Measurements from ENCODE around the gene ITIH4.

ITIH4 gene
- long read RNA-seq, donor 1, partial matches to known transcripts, result 0 of 1 reads
- long read RNA-seq, donor 1, other reads (novel, unspliced or antisense), result 0 of 1 reads
- long read RNA-seq, donor 2, result 0 reads
- long read RNA-seq, donor 3, partial matches to known transcripts, result 0 of 1 reads
- long read RNA-seq, donor 3, other reads (novel, unspliced or antisense), result 0 of 1 reads
- long read RNA-seq, donor 4, partial matches to known transcripts, result 0 of 1 reads
- long read RNA-seq, donor 4, other reads (novel, unspliced or antisense), result 0 of 1 reads
- long read RNA-seq, donor 5, partial matches to known transcripts, result 0 of 1 reads
- long read RNA-seq, donor 5, other reads (novel, unspliced or antisense), result 0 of 1 reads
- long read RNA-seq, donor 6, result 0 reads
- long read RNA-seq, donor 7, result 0 reads
- long read RNA-seq, donor 8, partial matches to known transcripts, result 0 of 1 reads
- long read RNA-seq, donor 8, other reads (novel, unspliced or antisense), result 0 of 1 reads

- no peak for DNase-seq
Measured at GRCh38 chr3:52830535-52831258, at the start of gene ITIH4. ITIH4 (minus strand) TSS chr3:52830672; CDS start chr3:52830642, 30 bp downstream.

DNA sequence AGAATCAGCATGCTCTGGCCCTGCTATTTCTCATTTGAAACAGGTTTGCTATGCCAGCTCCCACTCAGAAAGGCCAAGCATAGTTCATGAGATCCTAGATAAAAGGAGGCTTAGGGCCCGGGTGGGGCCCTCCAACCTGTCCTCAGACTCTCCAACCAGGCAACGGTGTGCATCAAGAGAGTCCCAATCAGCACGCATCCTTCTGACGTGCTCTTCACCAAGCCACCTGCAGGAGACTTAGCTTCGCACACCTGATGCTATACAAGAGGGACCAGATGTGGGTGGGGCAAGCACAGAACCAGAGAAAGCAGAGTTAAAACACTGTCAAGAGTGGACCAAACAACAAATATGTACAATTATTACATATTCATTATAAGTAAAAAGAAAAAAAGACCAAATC, 49.6 kb upstream of the ITIH4 start:
- no peak for DNase-seq

DNA sequence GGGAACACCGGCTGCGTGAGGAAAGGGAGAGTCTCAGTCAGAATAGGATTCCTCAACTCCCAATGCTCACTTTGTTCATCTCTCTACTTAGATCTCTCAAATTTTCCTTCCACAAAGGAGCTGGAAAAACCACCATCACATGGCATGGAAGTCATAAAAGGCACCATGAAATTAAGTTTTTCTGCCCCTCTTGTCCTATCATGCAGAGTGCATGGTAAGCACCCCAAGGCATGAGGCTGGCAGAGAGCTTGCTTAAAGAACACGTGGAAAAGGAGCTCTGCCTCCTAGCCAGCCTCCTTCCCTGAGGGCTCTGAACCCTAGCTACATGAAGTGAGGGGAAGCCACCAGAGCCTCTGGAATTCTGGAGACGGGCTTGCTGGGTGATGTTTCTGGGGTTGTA, 49.1 kb upstream of the ITIH4 start:
- no peak for DNase-seq

- DNase-seq, result no peak
Measured at GRCh38 chr3:52879090-52879489, 48.6 kb upstream of the ITIH4 start.

DNA sequence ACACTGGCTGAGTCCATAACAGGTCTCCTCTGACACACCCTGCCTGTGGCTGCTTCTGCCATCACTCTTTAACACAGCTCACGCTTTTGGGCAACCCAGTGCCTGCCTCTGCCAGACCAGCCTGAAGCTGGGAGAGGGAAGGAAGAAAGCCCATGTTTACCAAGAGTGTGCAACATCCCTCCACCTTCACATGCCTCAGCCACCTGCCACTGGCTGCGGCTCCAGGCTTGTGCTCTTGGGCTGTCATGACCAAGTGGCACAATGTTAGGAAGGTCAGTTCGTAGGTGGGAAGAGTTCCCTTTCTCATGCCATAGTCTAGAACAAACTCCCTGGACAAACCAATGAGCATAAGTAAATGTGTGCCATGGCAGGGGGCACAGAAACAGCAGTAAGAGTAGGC, 46.6 kb upstream of the ITIH4 start:
- DNase-seq, result no peak

DNA sequence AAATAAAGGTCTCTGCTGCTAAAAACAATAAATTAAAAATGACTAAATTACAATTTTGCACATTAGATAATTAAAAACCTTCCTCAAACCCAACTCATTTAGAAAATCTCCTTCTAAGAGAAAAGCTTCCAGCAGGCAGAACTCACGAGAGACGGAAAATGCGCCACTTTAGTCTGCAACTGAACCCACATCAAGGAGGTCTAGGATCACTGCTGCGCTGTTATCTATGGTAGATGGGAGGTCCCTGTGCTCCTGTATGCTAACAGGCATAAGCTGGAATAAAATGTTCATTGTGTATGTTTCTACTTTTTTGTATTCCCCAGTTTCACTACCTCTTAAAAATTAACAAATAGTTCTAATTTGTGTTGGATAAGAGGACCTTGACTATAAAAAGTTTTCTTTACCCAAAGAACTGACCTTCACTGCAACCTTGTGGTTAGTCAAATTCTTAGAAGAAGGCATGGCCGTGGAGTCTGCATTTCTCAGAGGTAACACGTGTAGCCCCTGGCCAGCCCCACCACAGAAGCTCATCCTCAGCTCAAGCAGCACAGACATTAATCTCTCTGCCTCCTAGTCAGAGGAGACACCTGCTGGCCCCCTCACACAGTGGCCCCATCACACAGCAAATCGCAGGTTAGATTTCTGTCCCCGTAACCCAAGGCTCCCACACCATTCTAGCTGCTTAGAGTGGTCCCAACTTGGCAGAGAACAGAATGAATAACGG, 44.6 kb upstream of the ITIH4 start:
- DNase-seq, result no peak

DNA sequence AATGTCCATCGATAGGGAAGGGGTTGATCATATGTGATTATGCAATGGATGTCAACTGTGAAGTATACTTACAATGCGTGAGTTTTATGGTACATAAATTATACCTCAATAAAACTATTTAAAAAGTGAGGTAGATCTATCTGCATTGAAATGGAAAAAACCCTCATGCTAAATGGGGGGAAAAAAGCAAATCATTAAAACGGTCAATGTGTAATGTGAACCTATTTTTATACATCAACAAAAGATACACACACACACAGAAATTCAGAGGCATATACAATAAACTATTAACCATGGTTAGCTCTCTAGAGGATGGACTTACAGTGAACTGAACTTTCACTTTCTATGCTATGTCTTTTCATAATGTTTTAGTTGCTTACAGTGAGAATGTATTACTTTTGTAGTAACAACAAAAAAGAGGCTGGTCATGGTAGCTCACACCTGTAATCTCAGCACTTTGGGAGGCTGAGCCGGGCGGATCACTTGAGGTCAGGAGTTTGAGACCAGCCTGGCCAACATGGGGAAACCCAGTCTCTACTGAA, 43.8 kb upstream of the ITIH4 start:
- no peak for DNase-seq

GRCh38 chr3:52873433-52874159, 43.1 kb upstream of the ITIH4 start:
- no peak for DNase-seq

GRCh38 chr3:52872245-52872644, 41.8 kb upstream of the ITIH4 start:
- no peak for DNase-seq

DNA sequence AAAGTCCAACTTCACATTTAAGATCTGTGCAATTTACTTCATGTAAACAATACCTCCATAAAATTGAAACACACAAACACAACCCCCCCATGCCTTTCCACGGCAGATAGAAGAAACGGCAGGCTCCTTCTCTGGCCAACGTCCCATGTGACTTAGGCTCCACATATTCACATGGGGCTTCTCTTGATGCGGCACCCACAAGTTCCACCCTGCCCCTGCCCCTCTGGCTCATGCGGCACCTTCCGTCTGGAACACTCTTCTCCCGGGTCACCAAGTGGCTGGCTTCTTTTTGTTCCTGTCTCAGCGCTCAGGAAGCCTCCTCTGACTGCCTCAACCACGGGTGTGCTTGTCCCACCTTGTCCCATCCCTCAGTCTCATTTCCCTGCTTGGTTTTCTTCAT, 41.3 kb upstream of the ITIH4 start:
- no peak for DNase-seq

GRCh38 chr3:52870471-52870870, 40.0 kb upstream of the ITIH4 start:
- DNase-seq, result no peak

- DNase-seq, result no peak
Measured at GRCh38 chr3:52866427-52866826, 36.0 kb upstream of the ITIH4 start.

GRCh38 chr3:52865994-52866393, 35.5 kb upstream of the ITIH4 start:
- no peak for DNase-seq

DNA sequence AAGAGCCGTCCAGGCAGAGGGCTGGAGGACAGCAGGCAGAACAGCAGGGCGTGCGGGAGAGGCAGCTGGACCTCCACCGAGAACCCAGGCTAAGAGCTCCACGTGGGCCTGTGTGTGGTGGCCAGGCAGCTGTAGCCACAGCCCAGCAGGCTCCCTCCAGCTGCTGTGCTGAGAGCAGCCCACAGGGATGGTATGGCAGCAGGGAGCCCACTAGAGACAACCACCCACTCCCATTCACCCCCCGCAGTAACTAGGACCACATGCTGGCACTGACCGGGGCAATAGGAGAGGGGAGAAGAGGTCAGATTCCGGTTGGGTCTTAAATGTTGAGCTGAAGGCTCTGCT, 29.9 kb upstream of the ITIH4 start:
- DNase-seq, result no peak

GRCh38 chr3:52859686-52860423, 29.4 kb upstream of the ITIH4 start:
- no peak for DNase-seq

DNA sequence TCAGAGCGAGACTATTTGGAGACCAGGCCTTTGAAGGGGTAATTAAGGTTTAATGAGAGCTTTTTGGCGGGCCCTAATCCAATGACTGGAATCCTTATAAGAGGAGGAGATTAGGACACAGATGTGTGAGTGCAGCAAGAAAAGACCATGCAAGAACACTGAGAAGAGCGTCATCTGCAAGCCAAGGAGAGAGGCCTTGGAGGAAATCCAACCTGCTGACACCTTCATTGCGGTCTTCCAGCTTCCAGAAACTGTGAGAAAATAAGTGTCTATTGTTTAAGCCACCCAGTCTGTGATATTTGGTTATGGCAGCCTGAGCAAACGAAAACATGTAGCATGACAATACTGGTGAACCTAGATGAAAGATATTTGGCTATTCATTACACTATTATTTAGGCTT, 27.4 kb upstream of the ITIH4 start:
- no peak for DNase-seq

DNA sequence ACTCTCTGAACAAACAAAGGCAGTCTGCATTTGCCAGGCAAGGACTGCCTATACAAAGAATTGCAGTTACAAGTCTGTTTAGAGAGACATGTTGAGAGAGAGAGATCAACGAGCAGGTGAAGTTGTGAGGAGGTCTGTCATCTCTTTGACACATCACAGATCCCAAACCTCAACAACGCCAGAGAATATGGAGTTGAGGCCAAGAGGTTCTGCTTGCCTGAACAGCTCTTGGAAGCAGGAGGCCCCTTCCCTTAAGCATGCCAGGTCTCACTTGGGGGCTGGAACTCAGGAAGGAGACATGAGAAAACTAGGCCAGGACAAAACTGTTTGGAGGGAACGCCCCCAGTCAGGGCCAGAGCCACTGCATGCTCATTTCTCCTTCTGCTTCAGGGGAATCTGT, 26.7 kb upstream of the ITIH4 start:
- no peak for DNase-seq

DNA sequence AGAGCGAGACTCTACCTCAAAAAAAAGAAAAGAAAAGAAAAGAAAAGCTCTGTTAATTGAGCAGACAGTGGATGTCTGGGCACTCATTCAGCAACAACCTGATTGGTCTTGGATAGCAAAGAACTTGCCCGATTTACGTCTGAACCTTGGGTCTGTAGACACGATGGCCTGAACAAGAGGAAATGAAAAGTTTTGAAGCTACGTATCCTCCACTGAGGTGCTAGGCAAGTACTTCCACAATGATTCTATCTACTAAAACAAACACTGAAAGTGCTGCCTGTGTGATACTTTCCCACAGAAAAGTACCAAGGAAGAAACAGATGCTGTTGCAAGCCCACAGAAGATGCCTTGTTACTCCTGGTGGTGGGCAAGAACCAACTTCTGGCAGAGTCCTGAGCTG, 26.2 kb upstream of the ITIH4 start:
- DNase-seq, result no peak

- no peak for DNase-seq
Measured at GRCh38 chr3:52854013-52854412, 23.5 kb upstream of the ITIH4 start.

GRCh38 chr3:52852419-52852818, 21.9 kb upstream of the ITIH4 start:
- no peak for DNase-seq

DNA sequence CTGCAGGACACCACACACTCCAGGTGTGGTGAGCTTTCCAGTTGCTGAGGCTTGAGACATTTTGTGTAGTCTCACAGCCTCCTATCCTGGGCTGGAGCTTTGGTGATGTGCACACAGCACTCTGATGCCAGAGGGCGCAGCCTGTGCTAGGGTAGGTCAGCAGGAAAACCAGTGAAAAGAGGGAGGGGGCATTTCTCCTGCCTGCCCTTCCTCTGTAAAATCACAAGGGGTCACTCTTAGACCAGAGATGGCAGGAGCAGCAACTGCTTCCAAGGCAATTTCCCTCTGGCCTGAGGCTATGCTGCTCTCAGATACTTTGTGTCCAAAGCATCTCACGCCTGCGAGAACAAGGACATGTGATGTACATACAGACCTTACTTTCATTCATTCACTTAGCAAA, 20.9 kb upstream of the ITIH4 start:
- DNase-seq, result no peak

- DNase-seq, result no peak
Measured at GRCh38 chr3:52849656-52850055, 19.2 kb upstream of the ITIH4 start.

Data from right kidney (tissue), 9 donors.